NCI-H69 (cell line): ENCODE results near the gene CAPZB.
A peak's percentile ranks its signal among the peaks of the same experiment; 100 is the strongest.
"Not testable (repeated sequence)": the region's sequence is repeated elsewhere in the genome, so short reads cannot be mapped to it uniquely, and the experiment has no call there.

Experiments
- DNase-seq: peaks from one replicate; lab custom pipeline; 2025; lab: John Stamatoyannopoulos, UW

CAPZB gene

GRCh38 chr1:19485362-19486187 lies at the start of gene CAPZB:
Gene CAPZB, minus strand, starts transcription at chr1:19485539. Its CDS starts 101 bp downstream, at chr1:19485438.
- peak; percentile 91 for DNase-seq

DNA sequence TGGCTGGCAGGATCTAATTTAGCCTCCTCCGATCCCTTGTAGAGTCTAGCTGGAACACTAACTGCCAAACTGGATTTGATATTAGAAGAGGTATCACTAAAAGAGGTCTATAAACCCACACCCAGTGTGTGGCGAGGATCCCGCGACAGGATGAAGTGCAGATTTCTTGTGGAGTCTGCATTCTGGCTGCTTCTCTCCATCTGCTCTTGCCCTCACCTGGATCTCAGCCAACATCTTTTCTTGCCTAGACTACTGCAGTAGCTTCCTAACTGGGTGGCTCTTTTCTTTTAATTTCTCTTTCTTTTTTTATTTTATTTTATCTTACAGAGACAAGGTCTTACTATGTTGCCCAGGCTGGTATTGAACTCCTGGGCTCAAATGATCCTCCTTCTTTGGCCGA lies 48.9 kb upstream of the CAPZB start:
- no peak for DNase-seq

- DNase-seq = no peak
These were observed 48.3 kb upstream of the CAPZB start for GRCh38 chr1:19533626-19534025.

- no peak for DNase-seq
These were observed 47.2 kb upstream of the CAPZB start for GRCh38 chr1:19532519-19532918.

- DNase-seq = no peak
These were observed 44.3 kb upstream of the CAPZB start for GRCh38 chr1:19529664-19530063.

- no peak for DNase-seq
These were observed 43.1 kb upstream of the CAPZB start for GRCh38 chr1:19528438-19528837.

GRCh38 chr1:19525607-19526545 lies 40.5 kb upstream of the CAPZB start:
- no peak for DNase-seq

DNA sequence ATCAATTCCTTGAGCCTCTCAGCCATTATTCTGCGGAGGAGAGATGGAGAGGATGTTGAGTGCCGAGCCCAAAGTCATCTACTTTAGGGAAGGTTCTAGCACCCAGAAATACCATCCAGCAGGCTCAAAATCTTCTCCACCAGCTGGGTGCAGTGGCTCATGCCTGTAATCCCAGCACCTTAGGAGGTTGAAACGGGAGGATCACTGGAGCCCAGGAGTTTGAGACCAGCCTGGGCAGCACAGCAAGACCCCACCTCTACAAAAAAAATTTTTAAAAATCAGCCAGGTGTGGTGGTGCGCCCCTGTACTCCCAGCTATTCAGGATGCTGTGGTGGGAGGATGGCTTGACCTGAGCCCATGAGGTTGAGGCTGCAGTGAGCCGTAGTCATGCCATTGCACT lies 39.5 kb upstream of the CAPZB start:
- no peak for DNase-seq

GRCh38 chr1:19522570-19522969 lies 37.2 kb upstream of the CAPZB start:
- DNase-seq = not testable (repeated sequence)

- no peak for DNase-seq
These were observed 36.1 kb upstream of the CAPZB start for GRCh38 chr1:19521411-19521810.

- no peak for DNase-seq
These were observed 31.7 kb upstream of the CAPZB start for GRCh38 chr1:19517017-19517416.

- no peak for DNase-seq
These were observed 29.9 kb upstream of the CAPZB start for GRCh38 chr1:19515201-19515600.

- no peak for DNase-seq
These were observed 29.1 kb upstream of the CAPZB start for GRCh38 chr1:19514391-19514831.

DNA sequence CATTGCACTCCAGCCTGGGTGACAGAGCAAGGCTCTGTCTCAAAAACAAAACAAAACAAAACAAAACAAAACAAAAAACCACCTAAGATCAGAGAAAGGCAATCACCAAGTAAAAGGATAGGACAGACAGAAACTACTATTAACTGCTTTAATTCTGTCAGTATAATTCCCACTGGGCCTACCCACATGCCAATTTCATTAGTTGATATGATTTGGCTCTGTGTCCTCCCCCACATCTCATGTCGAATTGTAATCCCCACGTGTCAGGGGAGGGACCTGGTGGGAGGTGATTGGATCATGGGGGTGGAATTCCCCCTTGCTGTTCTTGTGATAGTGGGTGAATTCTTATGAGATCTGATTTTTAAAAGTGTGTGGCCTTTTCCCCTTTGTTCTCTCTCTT lies 27.2 kb upstream of the CAPZB start:
- DNase-seq = no peak

DNA sequence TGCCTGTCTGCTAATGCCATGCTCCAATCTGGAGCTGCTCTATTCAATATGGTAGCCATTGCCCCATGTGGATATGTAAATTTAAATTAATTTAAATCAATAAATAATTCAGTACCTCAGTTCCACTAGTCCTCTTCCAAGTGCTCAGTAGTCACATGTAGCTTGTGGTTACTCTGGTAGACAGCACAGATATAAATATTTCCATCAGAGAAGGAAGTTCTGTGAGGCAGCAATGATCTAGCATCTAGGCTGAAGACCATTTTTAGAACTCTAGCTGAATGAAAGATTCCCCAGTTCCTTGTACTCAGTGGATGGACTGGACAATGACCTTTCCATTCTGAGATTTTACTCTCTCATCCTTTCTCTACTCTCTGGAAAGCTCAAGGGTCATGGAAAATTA lies 25.8 kb upstream of the CAPZB start:
- DNase-seq = no peak

DNA sequence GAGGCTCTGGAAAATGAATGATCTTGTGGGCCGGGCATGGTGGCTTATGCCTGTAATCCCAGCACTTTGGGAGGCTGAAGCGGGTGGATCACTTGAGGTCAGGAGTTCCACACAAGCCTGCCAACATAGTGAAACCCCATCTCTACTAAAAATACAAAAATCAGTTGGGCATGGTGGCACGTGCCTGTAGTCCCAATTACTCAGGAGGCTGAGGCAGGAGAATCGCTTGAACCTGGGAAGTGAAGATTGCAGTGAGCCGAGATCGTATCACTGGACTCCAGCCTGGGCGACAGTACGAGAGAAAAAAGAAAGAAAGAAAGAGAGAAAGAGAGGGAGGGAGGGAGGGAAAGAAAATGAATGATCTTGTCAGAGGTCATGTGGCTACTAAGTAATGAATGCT lies 24.3 kb upstream of the CAPZB start:
- not testable (repeated sequence) for DNase-seq

- no peak for DNase-seq
These were observed 22.2 kb upstream of the CAPZB start for GRCh38 chr1:19507516-19507915.

DNA sequence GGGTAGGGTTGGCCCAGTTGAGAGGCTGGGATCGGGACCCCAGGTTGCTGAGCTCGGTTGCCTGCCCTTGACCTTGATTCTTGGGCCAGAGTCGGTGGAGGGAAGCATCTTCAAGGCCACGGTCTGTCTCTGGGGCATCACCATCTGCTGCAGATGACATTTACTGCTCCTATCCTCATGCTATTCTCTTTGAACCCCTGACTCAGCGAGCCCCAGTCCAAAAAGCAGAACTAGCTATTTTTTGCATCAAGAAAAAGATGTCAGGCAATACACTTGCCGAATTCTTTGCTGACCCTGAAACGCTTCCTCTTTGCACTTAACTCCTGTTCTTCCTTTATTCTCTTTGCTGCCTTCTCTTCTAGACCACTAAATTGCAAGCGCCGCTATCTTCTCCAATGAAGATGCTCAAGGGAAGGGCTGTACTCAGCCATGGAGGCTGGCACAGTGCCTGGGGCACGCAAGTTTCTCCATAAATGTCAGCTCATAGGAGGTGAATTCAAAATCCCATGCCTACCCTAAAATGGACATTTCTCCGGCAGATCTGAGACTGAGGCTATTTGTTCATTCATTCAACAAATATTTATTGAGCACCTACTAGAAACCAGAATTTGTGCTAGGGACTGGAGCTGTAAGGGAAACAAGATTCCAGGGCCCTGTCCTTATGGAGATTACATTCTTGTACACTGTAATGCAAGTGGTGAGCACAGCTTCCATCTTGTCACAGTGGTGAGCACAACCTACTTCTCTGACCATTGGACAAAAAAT lies 20.5 kb upstream of the CAPZB start:
- DNase-seq = no peak

DNA sequence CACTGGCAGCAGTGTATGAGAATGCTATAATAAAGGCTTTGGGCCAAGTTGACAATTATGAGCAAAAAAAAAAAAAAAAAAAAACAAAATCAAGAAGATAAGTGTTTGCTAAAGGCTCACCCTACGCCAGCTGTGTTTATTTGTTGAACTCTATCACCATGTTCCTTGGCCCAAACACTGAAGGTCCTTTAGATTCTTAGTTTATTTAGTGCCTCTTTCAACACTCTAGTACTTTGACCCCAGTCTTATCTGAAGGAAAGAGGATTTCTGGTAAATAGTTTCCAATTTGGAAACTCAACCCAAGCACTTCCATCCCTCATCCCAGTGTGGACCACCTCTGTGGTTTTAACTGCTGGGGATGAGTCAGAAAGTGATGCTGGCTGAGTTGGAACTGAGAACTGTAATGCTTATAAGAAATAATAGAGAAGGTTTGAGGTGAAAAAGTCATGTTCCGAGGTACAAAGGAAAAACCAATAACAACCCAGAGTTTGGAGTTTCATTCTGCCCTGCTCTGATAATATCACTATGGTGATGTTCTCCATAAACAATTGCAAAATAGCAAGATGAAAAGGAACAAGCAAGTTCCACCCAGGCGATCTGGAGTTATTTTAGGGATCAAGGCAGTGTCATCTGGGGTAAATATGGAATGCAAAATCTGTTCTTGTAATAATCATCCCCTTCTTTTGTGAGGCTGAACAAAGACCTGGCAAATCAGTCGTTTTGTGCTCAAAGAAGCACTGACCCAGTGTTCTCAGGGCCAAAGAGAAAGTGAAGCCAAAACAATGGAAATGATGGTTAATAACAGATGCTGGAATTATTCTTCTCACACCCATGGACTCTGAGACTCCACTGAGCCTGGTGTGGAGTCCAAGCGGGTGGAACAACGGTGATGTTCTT lies 19.7 kb upstream of the CAPZB start:
- DNase-seq = no peak

- not testable (repeated sequence) for DNase-seq
These were observed 16.9 kb upstream of the CAPZB start for GRCh38 chr1:19502284-19502683.

GRCh38 chr1:19499887-19500286 lies 14.5 kb upstream of the CAPZB start:
- not testable (repeated sequence) for DNase-seq
